H1 (cell line): ENCODE measurements around the gene SLC8B1. TPM values are rescaled to one million over a fixed set of nuclear protein-coding genes. Genes with fewer than 3 reads are reported as not detected.

ENCODE experiments used
- CTCF ChIA-PET: fragments of 300-600 bp; sonication (Branson Sonifier 250); formaldehyde crosslinking; loops from one replicate; lab custom pipeline; 2021; ENCODE audit not compliant: partially characterized antibody; lab: Charles Lee
- POLR2A ChIA-PET: fragments of 300-600 bp; sonication (Branson Sonifier 250); formaldehyde crosslinking; loops from one replicate; lab custom pipeline; 2021; ENCODE audit warnings: inconsistent platforms; ENCODE audit not compliant: partially characterized antibody; lab: Charles Lee
- DNase-seq, 2 experiments: peaks; one replicate each; pipeline versions ENCODE4 v3.0.0 to v3.0.0-alpha.2; 2010 to 2022; ENCODE audit warnings: low spot score in 2 of 2, low read depth in 1 of 2, mixed read lengths in 1 of 2
- FAIRE-seq: peaks from 2 replicates; lab custom pipeline; 2011; peaks lifted over from hg19 to GRCh38; lab: Jason Lieb, UNC
- H2AFZ ChIP-seq: 2 replicates; pipeline ENCODE4 v1.8.1; 2012; ENCODE audit warnings: low read length, inconsistent platforms
- H2AK5ac ChIP-seq: 2 replicates; pipeline ENCODE4 v1.6.1; 2013; ENCODE audit warnings: low read depth, low read length
- H2BK120ac ChIP-seq: replicated peaks from 2 replicates; pipeline ENCODE3; 2013; ENCODE audit warnings: low read depth, low read length, inconsistent platforms
- H2BK12ac ChIP-seq: 2 replicates; pipeline ENCODE4 v1.6.1; 2013; ENCODE audit warnings: low read depth, low read length
- H2BK15ac ChIP-seq: 2 replicates; pipeline ENCODE4 v1.6.1; 2013; ENCODE audit warnings: low read length
- H2BK20ac ChIP-seq: 2 replicates; pipeline ENCODE4 v1.6.1; 2013; ENCODE audit warnings: low read length
- H2BK5ac ChIP-seq: 2 replicates; pipeline ENCODE4 v1.6.1; 2013; ENCODE audit warnings: low read depth, low read length
- H3K14ac ChIP-seq: 2 replicates; pipeline ENCODE4 v1.6.1; 2013; ENCODE audit warnings: inconsistent platforms; ENCODE audit not compliant: insufficient read length
- H3K18ac ChIP-seq: 2 replicates; pipeline ENCODE4 v1.6.1; 2013; ENCODE audit warnings: low read length; ENCODE audit errors: extremely low read depth
- H3K23ac ChIP-seq: 2 replicates; pipeline ENCODE4 v1.6.1; 2013; ENCODE audit warnings: inconsistent platforms; ENCODE audit not compliant: insufficient read length
- H3K23me2 ChIP-seq: 2 replicates; pipeline ENCODE4 v1.6.1; 2013; ENCODE audit warnings: low read depth, low read length
- H3K27ac ChIP-seq: 2 replicates; pipeline ENCODE4 v1.6.1; 2011; ENCODE audit warnings: low read depth, low read length, inconsistent platforms
- H3K27me3 ChIP-seq, 4 experiments: replicated peaks in 1 of 4; 1 replicate in 1 of 4; 2 replicates in 3 of 4; pipeline versions ENCODE4 v1.6.1 to v1.8.1; 2011 to 2013; ENCODE audit warnings: low read length in 3 of 4, mild to moderate bottlenecking in 3 of 4, inconsistent platforms in 2 of 4, mixed read lengths in 2 of 4, moderate library complexity in 1 of 4; ENCODE audit not compliant: control insufficient read depth in 3 of 4, insufficient read depth in 3 of 4; ENCODE audit errors: extremely low read depth in 1 of 4
- H3K36me3 ChIP-seq, 4 experiments: 2 replicates each; pipeline versions ENCODE4 v1.6.1 to v1.8.1; 2011 to 2013; ENCODE audit warnings: mild to moderate bottlenecking in 4 of 4, low read length in 3 of 4, moderate library complexity in 2 of 4, control low read depth in 1 of 4, inconsistent platforms in 1 of 4; ENCODE audit not compliant: insufficient read depth in 4 of 4, control insufficient read depth in 2 of 4
- H3K4ac ChIP-seq: replicated peaks from 2 replicates; pipeline ENCODE3; 2013; ENCODE audit warnings: low read length, low read depth, mixed read lengths, inconsistent platforms; ENCODE audit not compliant: insufficient read length
- H3K4me1 ChIP-seq, 4 experiments: replicated peaks in 1 of 4; 1 replicate in 1 of 4; 2 replicates in 3 of 4; pipeline versions ENCODE4 v1.6.1 to v1.8.1; 2011 to 2013; ENCODE audit warnings: low read length in 3 of 4, inconsistent platforms in 2 of 4, mixed read lengths in 1 of 4; ENCODE audit not compliant: insufficient read depth in 4 of 4, control insufficient read depth in 3 of 4
- H3K4me2 ChIP-seq, 2 experiments: 2 replicates each; pipeline versions ENCODE4 v1.6.1 to v1.8.1; 2011 to 2013; ENCODE audit warnings: low read depth in 2 of 2, low read length in 2 of 2, control low read depth in 1 of 2, inconsistent platforms in 1 of 2, mild to moderate bottlenecking in 1 of 2; ENCODE audit not compliant: insufficient read depth in 1 of 2
- H3K4me3 ChIP-seq, 4 experiments: fragments of 200-600, 300-600 bp in 1 of 4; sonication (generic), shearing (Covaris generic), sonication (Bioruptor Twin) in 1 of 4; 2 replicates each; pipeline versions ENCODE4 v1.5.1 to v1.8.1; 2011 to 2016; ENCODE audit warnings: low read length in 4 of 4, low read depth in 3 of 4, control low read depth in 2 of 4, inconsistent platforms in 2 of 4, mild to moderate bottlenecking in 2 of 4, mixed read lengths in 1 of 4, moderate library complexity in 1 of 4; ENCODE audit not compliant: insufficient read depth in 2 of 4; ENCODE audit errors: extremely low read depth in 1 of 4
- H3K56ac ChIP-seq: replicated peaks from 2 replicates; pipeline ENCODE3; 2013; ENCODE audit warnings: low read depth, mild to moderate bottlenecking, mixed read lengths, low read length, inconsistent platforms; ENCODE audit not compliant: insufficient read length
- H3K79me1 ChIP-seq: 2 replicates; pipeline ENCODE4 v1.6.1; 2013; ENCODE audit warnings: low read depth, low read length, control low read depth
- H3K79me2 ChIP-seq, 2 experiments: 2 replicates each; pipeline versions ENCODE4 v1.6.1 to v1.8.1; 2012 to 2013; ENCODE audit warnings: low read length in 2 of 2, mild to moderate bottlenecking in 2 of 2, inconsistent platforms in 1 of 2; ENCODE audit not compliant: insufficient read depth in 2 of 2, control insufficient read depth in 1 of 2
- H3K9ac ChIP-seq, 4 experiments: replicated peaks in 1 of 4; 1 replicate in 1 of 4; 2 replicates in 3 of 4; pipeline versions ENCODE4 v1.6.1 to v1.8.1; 2011 to 2013; ENCODE audit warnings: low read depth in 3 of 4, low read length in 3 of 4, control low read depth in 2 of 4, mild to moderate bottlenecking in 2 of 4, moderate library complexity in 2 of 4, inconsistent platforms in 1 of 4; ENCODE audit errors: extremely low read depth in 1 of 4
- H3K9me3 ChIP-seq, 2 experiments: 2 replicates each; pipeline versions ENCODE4 v1.6.1 to v1.8.1; 2012 to 2013; ENCODE audit warnings: mild to moderate bottlenecking in 2 of 2, moderate library complexity in 2 of 2, control low read depth in 1 of 2, inconsistent platforms in 1 of 2, low read depth in 1 of 2, low read length in 1 of 2, mixed read lengths in 1 of 2; ENCODE audit not compliant: insufficient read depth in 2 of 2
- H4K20me1 ChIP-seq, 2 experiments: replicated peaks in 1 of 2; 2 replicates each; pipeline versions ENCODE3 to v1.8.1; 2011 to 2013; ENCODE audit warnings: inconsistent platforms in 2 of 2, low read length in 2 of 2, mild to moderate bottlenecking in 1 of 2; ENCODE audit not compliant: insufficient read depth in 2 of 2, control insufficient read depth in 1 of 2
- H4K5ac ChIP-seq: 2 replicates; pipeline ENCODE4 v1.6.1; 2013; ENCODE audit warnings: low read length, low read depth, mixed read lengths, inconsistent platforms; ENCODE audit not compliant: insufficient read length
- H4K8ac ChIP-seq: 2 replicates; pipeline ENCODE4 v1.8.0; 2013; ENCODE audit warnings: mild to moderate bottlenecking, moderate library complexity, low read length, inconsistent platforms; ENCODE audit not compliant: insufficient read depth; ENCODE audit errors: extremely low read depth
- H4K91ac ChIP-seq: replicated peaks from 2 replicates; pipeline ENCODE3; 2013; ENCODE audit warnings: low read length, mixed read lengths, inconsistent platforms; ENCODE audit not compliant: insufficient read length
- ASH2L ChIP-seq: fragments of 200-600, 300-600 bp; sonication (generic); IDR thresholded peaks from one replicate; pipeline ENCODE4 v1.7.1; 2017; ENCODE audit warnings: low read length
- CEBPB ChIP-seq: IDR thresholded peaks from 2 replicates; pipeline ENCODE4 v1.6.1; 2012; ENCODE audit warnings: low read depth, low read length
- EZH2 ChIP-seq: fragments of 200-600 bp; sonication (generic); IDR thresholded peaks from 2 replicates; pipeline ENCODE4 v1.7.1; 2012; ENCODE audit warnings: low read depth, mild to moderate bottlenecking, moderate library complexity, low read length, inconsistent platforms; ENCODE audit not compliant: severe bottlenecking
- FOSL1 ChIP-seq: IDR thresholded peaks from 2 replicates; pipeline ENCODE4 v1.6.1; 2011; ENCODE audit warnings: mild to moderate bottlenecking, low read depth, low read length, moderate library complexity; ENCODE audit not compliant: insufficient read depth
- KDM4A ChIP-seq: IDR thresholded peaks from one replicate; pipeline ENCODE4 v1.7.1; 2012; ENCODE audit warnings: low read depth, mild to moderate bottlenecking, moderate library complexity, low read length, inconsistent platforms; ENCODE audit not compliant: severe bottlenecking
- NRF1 ChIP-seq: IDR thresholded peaks from 2 replicates; pipeline ENCODE4 v1.6.1; 2011; ENCODE audit warnings: mild to moderate bottlenecking, low read depth, low read length, improper control_type of control experiment
- RAD21 ChIP-seq, 2 experiments: IDR thresholded peaks in 1 of 2; conservative IDR thresholded peaks in 1 of 2; 2 replicates each; pipeline ENCODE4 v1.6.1; 2011; ENCODE audit warnings: low read depth in 2 of 2, low read length in 2 of 2, improper control_type of control experiment in 1 of 2, inconsistent platforms in 1 of 2, mild to moderate bottlenecking in 1 of 2, moderate library complexity in 1 of 2
- RBBP5 ChIP-seq: IDR thresholded peaks from 2 replicates; pipeline ENCODE4 v1.7.1; 2012; ENCODE audit warnings: low read depth, mild to moderate bottlenecking, inconsistent platforms, low read length, moderate library complexity, borderline replicate concordance
- SIRT6 ChIP-seq: IDR thresholded peaks from one replicate; pipeline ENCODE4 v1.7.1; 2012; ENCODE audit warnings: low read length, inconsistent platforms
- SIX5 ChIP-seq: IDR thresholded peaks from 2 replicates; pipeline ENCODE4 v1.6.1; 2011; ENCODE audit warnings: mild to moderate bottlenecking, low read depth, low read length
- SP2 ChIP-seq: IDR thresholded peaks from 2 replicates; pipeline ENCODE4 v1.6.1; 2012; ENCODE audit warnings: mild to moderate bottlenecking, low read length, inconsistent platforms
- TAF7 ChIP-seq: optimal IDR thresholded peaks from 2 replicates; pipeline ENCODE3; 2011; ENCODE audit warnings: low read depth, mild to moderate bottlenecking, inconsistent platforms, low read length, moderate library complexity, borderline replicate concordance
- TBP ChIP-seq: IDR thresholded peaks from 2 replicates; pipeline ENCODE4 v1.6.1; 2011; ENCODE audit warnings: low read depth, low read length, improper control_type of control experiment
- ZNF274 ChIP-seq: IDR thresholded peaks from 2 replicates; pipeline ENCODE4 v1.7.0; 2012; ENCODE audit warnings: low read length, borderline replicate concordance; ENCODE audit errors: extremely low read depth
- WGBS, 2 experiments: shearing (Covaris generic) in 1 of 2; methylation state at CpG; one replicate each; pipeline versions ENCODE4 v1.1.6 to v1.1.7; 2013 to 2015; ENCODE audit warnings: low lambda C conversion rate in 2 of 2, mixed read lengths in 2 of 2, inconsistent platforms in 1 of 2, low coverage in 1 of 2, missing lambda C conversion rate in 1 of 2; ENCODE audit not compliant: insufficient replicate concordance in 2 of 2, insufficient coverage in 1 of 2, insufficient read length in 1 of 2; ENCODE audit errors: extremely low coverage in 1 of 2, missing lambda C conversion rate in 1 of 2; 5-methylcytosine and 5-hydroxymethylcytosine counted together
- polyA plus RNA-seq, 7 experiments: library from polyadenylated mRNA; depleted of rRNA in 3 of 7; stranded (reverse) in 5 of 7; unstranded in 2 of 7; fragments of >200 nt in 5 of 7; fragments of 200-250 nt in 2 of 7; gene quantifications; 1 replicate in 5 of 7; 2 replicates in 1 of 7; 4 replicates in 1 of 7; pipeline versions ENCODE4 v1.2.1 to v1.2.3, GENCODE V29; 2011 to 2013; ENCODE audit warnings: missing spikeins in 2 of 7, mixed read lengths in 2 of 7
- total RNA-seq: library from RNA; stranded (reverse); fragmentation: NEBNext Ultra II Directional; extraction: Animal tissue kit (Norgen Biotek cat#: 25700); gene quantifications from 2 replicates; pipeline ENCODE4 v1.2.1, GENCODE V29; 2021

Gene SLC8B1
- total and polyA plus RNA-seq, 2 of the 8 experiments (the other 6 are each of a cell fraction or from before 2014, with no cell fraction given), result 11.2 to 19.1 TPM

DNA sequence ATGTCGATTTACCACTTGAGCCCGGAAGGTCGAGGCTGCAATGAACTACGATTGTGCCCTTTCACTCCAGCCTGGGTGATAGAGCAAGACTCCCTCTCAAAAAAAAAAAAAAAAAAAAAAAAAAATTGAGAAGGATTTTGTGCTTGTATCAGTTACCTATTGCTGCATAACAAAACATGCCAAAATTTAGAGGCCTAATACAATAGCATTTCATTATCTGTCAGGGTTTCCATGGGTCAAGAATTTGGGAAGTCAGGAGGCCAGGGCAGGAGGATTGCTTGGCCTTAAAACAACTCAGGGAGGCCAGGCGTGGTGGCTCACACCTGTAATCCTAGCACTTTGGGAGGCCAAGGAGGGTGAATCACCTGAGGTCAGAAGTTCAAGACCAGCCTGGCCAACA is 4.6 kb upstream of the SLC8B1 start:
- no peak for FAIRE-seq
- Histone ChIP-seq H3K9me3 (no peaks in the 10 kb centered on the region), H3K14ac (no peak overlapping the region), H2AFZ (no peak overlapping the region), H3K9ac (no peak overlapping the region), H4K91ac (no peak overlapping the region), H4K20me1 (no peaks in the 10 kb centered on the region), H3K36me3 (no peaks in the 10 kb centered on the region), H2BK120ac (no peak overlapping the region), H3K4me2 (no peak overlapping the region), H3K56ac (no peak overlapping the region), H2BK20ac (no peak overlapping the region), H3K79me1 (no peaks in the 10 kb centered on the region), H4K8ac (no peak overlapping the region), H2BK12ac (no peak overlapping the region), H2AK5ac (no peak overlapping the region), H3K27me3 (peaks cover 0 to 3% (median 2%) of the 10 kb centered on the region in 4 experiments; a peak in 5 of 7 replicates), H3K23ac (no peak overlapping the region), H2BK15ac (no peak overlapping the region), H3K79me2 (no peaks in the 10 kb centered on the region), H3K18ac (no peak overlapping the region), H4K5ac (no peak overlapping the region), H2BK5ac (no peak overlapping the region), H3K23me2 (peaks cover 2% of the 10 kb centered on the region; the same call in 1 of the 2 replicates), H3K4ac (no peak overlapping the region), H3K4me1 (peaks cover 0 to 3% (median under 1%) of the 10 kb centered on the region in 4 experiments; a peak in 3 of 7 replicates), H3K27ac (no peak overlapping the region), H3K4me3 (no peak overlapping the region)
- DNase-seq, result no peak
- TF ChIP-seq EZH2 (no peak), SIRT6 (no peak), NRF1 (no peak), TAF7 (no peak), SP2 (no peak), KDM4A (no peak), FOSL1 (no peak), ASH2L (no peak), ZNF274 (no peak), RBBP5 (no peak), TBP (no peak), SIX5 (no peak), RAD21 (IDR thresholded peaks at IDR 0.05 in 1 of 2, conservative IDR thresholded peaks at IDR 0.05 in 1 of 2; ENCODE audit: low read depth in 2 of 2, low read length in 2 of 2) (no peak), CEBPB (no peak)
- ChIA-PET CTCF (interaction anchor here (1.7 kb wide), 1 partner anchor 123 kb away, joined by 3 read pairs; no protein-coding TSS in a partner anchor), POLR2A (interaction anchor here (1.0 to 1.2 kb wide), 2 partner anchors 9 to 145 kb away, joined by 3 to 4 read pairs; no protein-coding TSS in a partner anchor)
- 87% methylated on average over 5 of the region's 5 CpGs; no CpG with 5 or more reads in 1 of the 2 experiments for WGBS, 2 experiments
